Pancreas (tissue), 10 donors: ENCODE results near the gene PSTPIP2. TPM values are rescaled to one million over a fixed set of nuclear protein-coding genes. Genes with fewer than 3 reads are reported as not detected.

Experiments
- ATAC-seq, 4 donors: fragments of 200-7000 bp; cut with Tn5 transposase; one replicate each; pipeline versions ENCODE4 v1.8.0 to v1.9.1; 2020; ENCODE audit warnings: mild to moderate bottlenecking in 4 of 4, moderate library complexity in 4 of 4
- DNase-seq, 6 donors: peaks; one replicate each; pipeline ENCODE4 v3.0.0-alpha.2; 2020
- FAIRE-seq: peaks from 2 replicates; lab custom pipeline; 2012; peaks lifted over from hg19 to GRCh38; lab: Jason Lieb, UNC
- H3K27ac ChIP-seq, 4 donors: fragments of 200-600 bp; sonication (generic); 1 replicate in 3 of 4; 2 replicates in 1 of 4; pipeline versions ENCODE4 v1.5.0 to v1.8.0; 2020
- H3K27me3 ChIP-seq, 4 donors: fragments of 200-600 bp; one replicate each; pipeline ENCODE4 v1.8.0; 2021
- H3K36me3 ChIP-seq, 3 donors: fragments of 200-600 bp; sonication (generic) in 1 of 3; one replicate each; pipeline versions ENCODE4 v1.5.0 to v1.8.0; 2020 to 2021
- H3K4me1 ChIP-seq, 3 donors: fragments of 200-600 bp; one replicate each; pipeline ENCODE4 v1.8.0; 2021
- H3K4me3 ChIP-seq, 4 donors: fragments of 200-600 bp; sonication (generic) in 2 of 4; one replicate each; pipeline versions ENCODE4 v1.5.0 to v1.8.0; 2020 to 2021
- H3K9me3 ChIP-seq, 4 donors: fragments of 200-600 bp; one replicate each; pipeline ENCODE4 v1.8.0; 2021
- CTCF ChIP-seq, 4 donors: fragments of 200-600 bp; sonication (generic) in 3 of 4; IDR thresholded peaks; one replicate each; pipeline versions ENCODE4 v1.5.0 to v1.8.0; 2021; ENCODE audit warnings: antibody characterized with exemption in 4 of 4
- WGBS, 2 donors: extraction: QIAGEN DNeasy Blood & Tissue Kit; methylation state at CpG; one replicate each; pipeline ENCODE4 v1.1.7; 2013; 5-methylcytosine and 5-hydroxymethylcytosine counted together
- intact Hi-C, 3 donors: fragments of 100-400 bp; cut with DNase I; formaldehyde crosslinking; loops; one replicate each; pipeline versions ENCODE4 v1.11.1 to v1.14.2; 2022
- polyA plus RNA-seq, 2 donors: library from polyadenylated mRNA; stranded (reverse); fragments of 200-250 nt; gene quantifications; one replicate each; pipeline ENCODE4 v1.2.3, GENCODE V29; 2013
- total RNA-seq, 6 donors: library from RNA; stranded (reverse); fragmentation: NEBNext Ultra II Directional in 4 of 6; extraction: Animal tissue kit (Norgen Biotek cat#: 25700) in 4 of 6; gene quantifications; one replicate each; pipeline versions ENCODE4 v1.2.1 to v1.2.4, GENCODE V29; 2021 to 2023
- donor health status: healthy with polysubstance abuse.
- donor health status: DM: no; HTN: no; CAD: no; lungs with moderate emphysema.
- donor health status: DM: no; HTN: no; CAD: no.
- donor health status: control.
- donor health status: control.
- donor health status: Bipolar disorder and iron deficiency.
- donor health status: DM: yes; HTN: yes; CAD: no.
- donor health status: DM: no; HTN: no; CAD: no.
- donor health status: DM: no; HTN: no; CAD: no.
- donor health status: DM: yes; HTN: yes; CAD: no.

PSTPIP2 gene
- total and polyA plus RNA-seq, 8 donors: 2.0 to 8.5 (median 2.4) TPM

- WGBS, 2 donors: 95 to 100% methylated on average over 6 of the region's 6 CpGs
- no peaks in the 10 kb centered on the region for H3K36me3 ChIP-seq
- ATAC-seq: no peak
- intact Hi-C loops: no loop called here
- no peak for FAIRE-seq
- no peaks in the 10 kb centered on the region for H3K4me1 ChIP-seq
- DNase-seq: no peak
- no peak overlapping the region for H3K4me3 ChIP-seq
- H3K27ac ChIP-seq: no peak overlapping the region
- H3K9me3 ChIP-seq: no peaks in the 10 kb centered on the region
- no peaks in the 10 kb centered on the region for H3K27me3 ChIP-seq
- TF ChIP-seq CTCF (IDR thresholded peaks at IDR 0.05): no peak
Observed at GRCh38 chr18:46046126-46046525, 25.9 kb downstream of the PSTPIP2 start.

- Histone ChIP-seq H3K27ac (no peak overlapping the region), H3K36me3 (no peaks in the 10 kb centered on the region), H3K27me3 (no peaks in the 10 kb centered on the region), H3K4me1 (no peaks in the 10 kb centered on the region), H3K4me3 (no peak overlapping the region), H3K9me3 (no peaks in the 10 kb centered on the region)
- 63 to 64% methylated on average over 3 of the region's 3 CpGs for WGBS, 2 donors
- TF ChIP-seq CTCF (IDR thresholded peaks at IDR 0.05): no peak
- no peak for DNase-seq
- intact Hi-C loops: no loop called here
- no peak for FAIRE-seq
- ATAC-seq: peak in 1 of 4 donors; percentile 52
Observed at GRCh38 chr18:46042571-46043123, 29.4 kb downstream of the PSTPIP2 start.

GRCh38 chr18:46040747-46041104, 31.3 kb downstream of the PSTPIP2 start:
- H3K27ac ChIP-seq: no peak overlapping the region
- WGBS, 2 donors: 85 to 87% methylated on average over 5 of the region's 5 CpGs

GRCh38 chr18:46040033-46040746, 31.9 kb downstream of the PSTPIP2 start:
- no peaks in the 10 kb centered on the region for H3K4me1 ChIP-seq
- H3K27me3 ChIP-seq: no peaks in the 10 kb centered on the region
- H3K36me3 ChIP-seq: no peaks in the 10 kb centered on the region
- no peaks in the 10 kb centered on the region for H3K9me3 ChIP-seq
- DNase-seq (no peak), FAIRE-seq (no peak), ATAC-seq (no peak)
- intact Hi-C loops: no loop called here
- WGBS, 2 donors: 62 to 74% methylated on average over 5 of the region's 5 CpGs
- H3K27ac ChIP-seq: no peak overlapping the region
- H3K4me3 ChIP-seq: no peak overlapping the region
- TF ChIP-seq CTCF (IDR thresholded peaks at IDR 0.05): no peak

More at GRCh38 chr18:46040747-46041104, 31.3 kb downstream of the PSTPIP2 start:
- intact Hi-C loops: no loop called here
- Histone ChIP-seq H3K36me3 (no peaks in the 10 kb centered on the region), H3K4me3 (no peak overlapping the region), H3K27me3 (no peaks in the 10 kb centered on the region), H3K9me3 (no peaks in the 10 kb centered on the region), H3K4me1 (no peaks in the 10 kb centered on the region)
- no peak for TF ChIP-seq CTCF (IDR thresholded peaks at IDR 0.05)
- ATAC-seq (no peak), DNase-seq (no peak), FAIRE-seq (no peak)
